A549 treated with AZD2906 at 1 μM for 4 hours (cell line): ENCODE results near the gene ADCYAP1. TPM values are rescaled to one million over a fixed set of nuclear protein-coding genes. Genes with fewer than 3 reads are reported as not detected.

ENCODE experiments used
- total RNA-seq: library from RNA; stranded (reverse); fragments of 200-300 nt; extraction: Qiagen RNA extraction; gene quantifications from 5 replicates; pipeline ENCODE4 v1.2.3, GENCODE V29; 2022

ADCYAP1 gene
- total RNA-seq = not detected in 5 replicates

DNA sequence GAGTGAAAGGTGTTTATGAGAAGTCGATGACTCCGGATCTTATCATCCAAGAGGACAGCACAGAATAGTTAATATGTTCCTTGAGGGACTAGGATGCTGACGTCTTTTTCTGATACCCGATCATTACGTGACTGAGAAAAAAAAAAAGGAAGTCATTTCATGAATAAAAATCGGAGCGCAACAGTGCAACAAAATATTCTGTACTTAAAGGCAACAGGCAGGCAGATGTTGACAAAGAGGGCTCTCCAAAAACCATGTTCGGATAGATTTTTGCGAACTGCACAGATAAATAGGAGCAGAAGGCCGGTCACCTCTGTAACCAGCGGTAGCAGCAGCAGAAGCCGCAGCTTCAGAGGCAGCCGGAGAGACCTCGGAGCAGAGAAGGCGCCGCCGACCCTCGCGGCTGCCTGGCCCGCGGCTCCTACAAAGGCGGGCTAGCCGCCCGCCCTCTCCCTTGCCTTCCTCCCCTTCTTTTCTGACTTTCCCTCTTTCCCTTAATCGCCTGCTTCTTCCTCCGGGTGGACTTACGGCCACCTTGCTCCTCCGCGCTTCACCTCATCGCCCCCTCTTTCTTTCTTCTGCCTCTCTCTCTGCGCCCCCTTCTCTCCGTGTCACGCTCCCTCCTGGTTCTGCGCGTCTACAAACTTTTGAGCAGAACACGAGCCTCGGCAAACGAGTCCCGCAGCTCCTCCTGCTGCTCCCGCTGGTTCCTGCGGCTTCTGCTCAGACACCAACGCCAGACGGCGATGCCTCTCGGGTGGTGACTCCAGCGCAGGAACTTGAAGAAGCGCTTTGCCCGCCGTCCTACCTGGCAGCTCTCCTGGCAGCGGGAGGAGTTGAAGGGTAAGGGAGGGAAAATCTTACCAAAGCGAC, at the start of gene ADCYAP1:
Gene ADCYAP1 (plus strand): TSS at position 654 of the 873 bp plus-strand sequence. CDS start 516 bp downstream, outside the sequence.

Other genes starting within 250 kb of the ADCYAP1 start
- gene TYMS, start 247.2 kb upstream of the ADCYAP1 start, total RNA-seq = 159 to 169 TPM (median 165 TPM) in 5 replicates
- 20.2 to 26.4 TPM (median 23.8 TPM) in 5 replicates for gene ENOSF1, start 192.2 kb upstream of the ADCYAP1 start, total RNA-seq
- 16.8 to 29.5 TPM (median 20.9 TPM) in 5 replicates for gene YES1, start 92.6 kb upstream of the ADCYAP1 start, total RNA-seq